Dendritic cell treated with granulocyte-macrophage colony-stimulating factor and Interleukin-4, amounts not matched to agents 40 ng/mL and 50 ng/mL, for 4 days (primary cell): Measurements from ENCODE around the gene KRTAP5-4.
"Not testable (repeated sequence)": the region's sequence is repeated elsewhere in the genome, so short reads cannot be mapped to it uniquely, and the experiment has no call there.

Experiments
- H3K27ac Mint-ChIP-seq: one replicate; pipeline ENCODE4 v1.8.0; 2022; ENCODE audit warnings: mild to moderate bottlenecking, mixed read lengths
- H3K27me3 Mint-ChIP-seq: one replicate; pipeline ENCODE4 v1.8.0; 2022; ENCODE audit warnings: mild to moderate bottlenecking, mixed read lengths
- H3K36me3 Mint-ChIP-seq: one replicate; pipeline ENCODE4 v1.8.0; 2022; ENCODE audit warnings: low read depth, mixed read lengths
- H3K4me1 Mint-ChIP-seq: one replicate; pipeline ENCODE4 v1.8.0; 2022; ENCODE audit warnings: low read depth, mixed read lengths
- H3K4me3 Mint-ChIP-seq: one replicate; pipeline ENCODE4 v1.8.0; 2022; ENCODE audit warnings: mild to moderate bottlenecking, moderate library complexity, mixed read lengths
- H3K9me3 Mint-ChIP-seq: one replicate; pipeline ENCODE4 v1.8.0; 2022; ENCODE audit warnings: mixed read lengths
- intact Hi-C: fragments of 100-400 bp; cut with micrococcal nuclease; formaldehyde crosslinking; loops from one replicate; pipeline ENCODE4 v1.15.0; 2022

Gene KRTAP5-4

GRCh38 chr11:1595994-1596575 is 25.9 kb downstream of the KRTAP5-4 start:
- H3K27ac Mint-ChIP-seq, intact Hi-C loops, H3K9me3 Mint-ChIP-seq, H3K36me3 Mint-ChIP-seq, H3K4me3 Mint-ChIP-seq, H3K4me1 Mint-ChIP-seq: not testable (repeated sequence)
- peaks cover 82% of the 10 kb centered on the region for H3K27me3 Mint-ChIP-seq

GRCh38 chr11:1592628-1593027 is 29.3 kb downstream of the KRTAP5-4 start:
- H3K9me3 Mint-ChIP-seq, result peaks cover 9% of the 10 kb centered on the region
- no peak overlapping the region for H3K4me3 Mint-ChIP-seq
- H3K27me3 Mint-ChIP-seq, result peaks cover 64% of the 10 kb centered on the region
- H3K4me1 Mint-ChIP-seq, result peaks cover 13% of the 10 kb centered on the region
- H3K36me3 Mint-ChIP-seq, result no peaks in the 10 kb centered on the region
- H3K27ac Mint-ChIP-seq, result no peak overlapping the region
- intact Hi-C loops, result no loop called here

- no peak overlapping the region for H3K27ac Mint-ChIP-seq
- no peaks in the 10 kb centered on the region for H3K36me3 Mint-ChIP-seq
- H3K27me3 Mint-ChIP-seq, result peaks cover 56% of the 10 kb centered on the region
- no peak overlapping the region for H3K4me3 Mint-ChIP-seq
- H3K9me3 Mint-ChIP-seq, result peaks cover 9% of the 10 kb centered on the region
- intact Hi-C loops, result no loop called here
- H3K4me1 Mint-ChIP-seq, result peaks cover 13% of the 10 kb centered on the region
Observed at GRCh38 chr11:1589996-1590395, 31.9 kb downstream of the KRTAP5-4 start.

- H3K9me3 Mint-ChIP-seq, H3K36me3 Mint-ChIP-seq, intact Hi-C loops, H3K4me3 Mint-ChIP-seq: not testable (repeated sequence)
- H3K4me1 Mint-ChIP-seq, result peaks cover 13% of the 10 kb centered on the region
- H3K27ac Mint-ChIP-seq, result peak overlapping the region; percentile 14
- peaks cover 57% of the 10 kb centered on the region for H3K27me3 Mint-ChIP-seq
Observed at GRCh38 chr11:1589191-1589963, 32.6 kb downstream of the KRTAP5-4 start.

- intact Hi-C loops, result no loop called here
- peaks cover 48% of the 10 kb centered on the region for H3K27me3 Mint-ChIP-seq
- H3K36me3 Mint-ChIP-seq, result no peaks in the 10 kb centered on the region
- no peak overlapping the region for H3K27ac Mint-ChIP-seq
- H3K4me1 Mint-ChIP-seq, result peaks cover 13% of the 10 kb centered on the region
- peaks cover 9% of the 10 kb centered on the region for H3K9me3 Mint-ChIP-seq
- no peak overlapping the region for H3K4me3 Mint-ChIP-seq
Observed at GRCh38 chr11:1586699-1587098, 35.2 kb downstream of the KRTAP5-4 start.

- H3K27ac Mint-ChIP-seq, intact Hi-C loops, H3K36me3 Mint-ChIP-seq, H3K9me3 Mint-ChIP-seq, H3K4me3 Mint-ChIP-seq: not testable (repeated sequence)
- Mint-ChIP-seq H3K4me1 (peaks cover 13% of the 10 kb centered on the region), H3K27me3 (peaks cover 44% of the 10 kb centered on the region)
Observed at GRCh38 chr11:1584661-1585370, 37.1 kb downstream of the KRTAP5-4 start, which contains the start of gene KRTAP5-1. TSS of gene KRTAP5-1 (minus strand) at chr11:1585283. CDS start at chr11:1585249, 34 bp downstream.

GRCh38 chr11:1582909-1583308 is 39.0 kb downstream of the KRTAP5-4 start:
- H3K4me1 Mint-ChIP-seq, H3K27ac Mint-ChIP-seq, H3K36me3 Mint-ChIP-seq, H3K4me3 Mint-ChIP-seq, intact Hi-C loops: not testable (repeated sequence)
- Mint-ChIP-seq H3K9me3 (peaks cover 16% of the 10 kb centered on the region), H3K27me3 (peaks cover 56% of the 10 kb centered on the region)

GRCh38 chr11:1581976-1582375 is 40.0 kb downstream of the KRTAP5-4 start:
- Mint-ChIP-seq H3K9me3 (peaks cover 18% of the 10 kb centered on the region), H3K36me3 (no peaks in the 10 kb centered on the region), H3K4me1 (no peaks in the 10 kb centered on the region), H3K27me3 (peaks cover 56% of the 10 kb centered on the region), H3K27ac (no peak overlapping the region), H3K4me3 (no peak overlapping the region)
- intact Hi-C loops, result no loop called here

GRCh38 chr11:1576825-1577224 is 45.1 kb downstream of the KRTAP5-4 start:
- Mint-ChIP-seq H3K9me3 (peaks cover 18% of the 10 kb centered on the region), H3K4me1 (peaks cover 10% of the 10 kb centered on the region), H3K36me3 (no peaks in the 10 kb centered on the region), H3K4me3 (no peak overlapping the region), H3K27ac (no peak overlapping the region), H3K27me3 (peaks cover 59% of the 10 kb centered on the region)
- intact Hi-C loops, result no loop called here

GRCh38 chr11:1575756-1576155 is 46.2 kb downstream of the KRTAP5-4 start:
- H3K36me3 Mint-ChIP-seq, H3K4me3 Mint-ChIP-seq, H3K27ac Mint-ChIP-seq: not testable (repeated sequence)
- Mint-ChIP-seq H3K27me3 (peaks cover 63% of the 10 kb centered on the region), H3K4me1 (peaks cover 10% of the 10 kb centered on the region), H3K9me3 (peaks cover 18% of the 10 kb centered on the region)
- intact Hi-C loops, result loop anchor here (2.0 kb wide), 1 partner anchor 373 kb away; no protein-coding TSS in a partner anchor

- Mint-ChIP-seq H3K4me3 (no peak overlapping the region), H3K27me3 (peaks cover 69% of the 10 kb centered on the region), H3K27ac (no peak overlapping the region), H3K4me1 (peaks cover 10% of the 10 kb centered on the region), H3K36me3 (no peaks in the 10 kb centered on the region), H3K9me3 (peaks cover 18% of the 10 kb centered on the region)
- intact Hi-C loops, result loop anchor here (2.0 kb wide), 1 partner anchor 372 kb away; no protein-coding TSS in a partner anchor
Observed at GRCh38 chr11:1574933-1575242, 47.0 kb downstream of the KRTAP5-4 start.

GRCh38 chr11:1574238-1574932 is 47.6 kb downstream of the KRTAP5-4 start:
- peaks cover 74% of the 10 kb centered on the region for H3K27me3 Mint-ChIP-seq
- peak overlapping the region; percentile 8 for H3K4me3 Mint-ChIP-seq
- H3K27ac Mint-ChIP-seq, result no peak overlapping the region
- intact Hi-C loops, result loop anchor here (2.0 kb wide), 1 partner anchor 372 kb away; no protein-coding TSS in a partner anchor
- peaks cover 16% of the 10 kb centered on the region for H3K9me3 Mint-ChIP-seq
- H3K4me1 Mint-ChIP-seq, result peaks cover 10% of the 10 kb centered on the region
- H3K36me3 Mint-ChIP-seq, result no peaks in the 10 kb centered on the region

- Mint-ChIP-seq H3K4me1 (peaks cover 10% of the 10 kb centered on the region), H3K4me3 (no peak overlapping the region), H3K36me3 (no peaks in the 10 kb centered on the region), H3K27me3 (peaks cover 76% of the 10 kb centered on the region), H3K9me3 (peaks cover 11% of the 10 kb centered on the region), H3K27ac (no peak overlapping the region)
- intact Hi-C loops, result loop anchor here (2.0 kb wide), 1 partner anchor 371 kb away; no protein-coding TSS in a partner anchor
Observed at GRCh38 chr11:1573903-1574237, 48.1 kb downstream of the KRTAP5-4 start.
